Middle frontal gyrus (tissue), 1 donor: ENCODE data around the gene CDKN1B.
A peak's percentile ranks its signal among the peaks of the same experiment; 100 is the strongest.

Experiments used
- DNase-seq: peaks from one replicate; pipeline ENCODE4 v3.0.0-alpha.2; 2015; ENCODE audit warnings: low spot score; ENCODE audit errors: extremely low spot score

CDKN1B gene

GRCh38 chr12:12700254-12700653 is 16.9 kb upstream of the CDKN1B start:
- DNase-seq: no peak

- DNase-seq: no peak
Measured at GRCh38 chr12:12701457-12701856, 15.7 kb upstream of the CDKN1B start.

GRCh38 chr12:12704593-12705230 is 12.5 kb upstream of the CDKN1B start:
- peak; percentile 83 for DNase-seq

GRCh38 chr12:12705838-12706520 is 11.2 kb upstream of the CDKN1B start:
- DNase-seq: no peak

- no peak for DNase-seq
Measured at GRCh38 chr12:12713932-12714275, 3.3 kb upstream of the CDKN1B start.

GRCh38 chr12:12714276-12715021 is 2.7 kb upstream of the CDKN1B start:
- no peak for DNase-seq

- DNase-seq: no peak
Measured at GRCh38 chr12:12715128-12715458, 2.1 kb upstream of the CDKN1B start.

GRCh38 chr12:12715459-12716150 is 1.6 kb upstream of the CDKN1B start:
- DNase-seq: no peak

- DNase-seq: no peak
Measured at GRCh38 chr12:12716151-12716792, 896 bp upstream of the CDKN1B start.

- DNase-seq: no peak
Measured at GRCh38 chr12:12717586-12718380, 615 bp downstream of the CDKN1B start.

GRCh38 chr12:12718381-12718759 is 1.2 kb downstream of the CDKN1B start:
- DNase-seq: no peak

- DNase-seq: no peak
Measured at GRCh38 chr12:12718853-12719252, 1.7 kb downstream of the CDKN1B start.

- no peak for DNase-seq
Measured at GRCh38 chr12:12719496-12719895, 2.3 kb downstream of the CDKN1B start.

- DNase-seq: no peak
Measured at GRCh38 chr12:12720052-12720451, 2.9 kb downstream of the CDKN1B start.

GRCh38 chr12:12720672-12721161 is 3.5 kb downstream of the CDKN1B start:
- no peak for DNase-seq

GRCh38 chr12:12721176-12721751 is 4.1 kb downstream of the CDKN1B start:
- DNase-seq: no peak

GRCh38 chr12:12721814-12722434 is 4.8 kb downstream of the CDKN1B start:
- DNase-seq: no peak

GRCh38 chr12:12722435-12723148 is 5.4 kb downstream of the CDKN1B start:
- DNase-seq: no peak

- DNase-seq: no peak
Measured at GRCh38 chr12:12723149-12723680, 6.0 kb downstream of the CDKN1B start.
